ENCODE data around the gene CHRNA4.

Gene CHRNA4

DNA sequence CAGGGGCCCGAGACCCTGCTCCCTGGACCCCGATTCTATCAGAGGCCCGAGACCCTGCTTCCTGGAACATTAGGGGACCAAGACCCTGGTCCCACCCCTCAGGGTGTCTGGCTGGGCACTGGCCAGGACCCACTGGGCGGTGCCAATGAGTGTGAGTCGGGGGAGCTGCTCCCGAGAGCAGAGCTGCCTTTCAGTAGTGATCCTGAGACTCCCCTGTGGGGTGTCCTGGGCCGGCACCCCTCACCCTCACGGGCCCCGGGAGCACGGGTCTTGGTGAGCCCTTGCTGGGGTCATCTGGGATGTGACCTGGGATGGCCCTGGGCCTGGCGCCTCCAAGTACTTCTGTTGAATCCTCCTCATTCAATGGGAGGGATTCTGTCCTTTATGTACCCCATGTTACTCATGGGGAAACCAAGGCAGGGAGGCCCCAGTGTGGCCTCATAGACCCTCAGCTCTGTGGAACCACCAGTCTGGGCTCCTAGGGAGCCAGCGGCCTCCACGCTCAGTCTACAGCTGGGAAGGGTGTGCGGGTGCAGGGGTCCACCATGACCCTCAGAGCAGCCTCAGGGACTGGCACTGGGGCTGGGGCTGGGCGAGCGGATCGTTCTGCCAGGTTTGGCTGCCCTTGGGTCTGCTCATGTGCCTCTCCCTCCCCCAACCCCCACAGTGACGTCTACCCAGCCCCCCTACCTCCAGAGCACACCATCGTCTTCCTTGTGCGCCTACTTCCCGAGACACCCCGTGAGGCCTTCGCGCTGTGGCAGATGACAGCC lies 42.6 kb downstream of the CHRNA4 start:
- DNase-seq, result no peak

DNA sequence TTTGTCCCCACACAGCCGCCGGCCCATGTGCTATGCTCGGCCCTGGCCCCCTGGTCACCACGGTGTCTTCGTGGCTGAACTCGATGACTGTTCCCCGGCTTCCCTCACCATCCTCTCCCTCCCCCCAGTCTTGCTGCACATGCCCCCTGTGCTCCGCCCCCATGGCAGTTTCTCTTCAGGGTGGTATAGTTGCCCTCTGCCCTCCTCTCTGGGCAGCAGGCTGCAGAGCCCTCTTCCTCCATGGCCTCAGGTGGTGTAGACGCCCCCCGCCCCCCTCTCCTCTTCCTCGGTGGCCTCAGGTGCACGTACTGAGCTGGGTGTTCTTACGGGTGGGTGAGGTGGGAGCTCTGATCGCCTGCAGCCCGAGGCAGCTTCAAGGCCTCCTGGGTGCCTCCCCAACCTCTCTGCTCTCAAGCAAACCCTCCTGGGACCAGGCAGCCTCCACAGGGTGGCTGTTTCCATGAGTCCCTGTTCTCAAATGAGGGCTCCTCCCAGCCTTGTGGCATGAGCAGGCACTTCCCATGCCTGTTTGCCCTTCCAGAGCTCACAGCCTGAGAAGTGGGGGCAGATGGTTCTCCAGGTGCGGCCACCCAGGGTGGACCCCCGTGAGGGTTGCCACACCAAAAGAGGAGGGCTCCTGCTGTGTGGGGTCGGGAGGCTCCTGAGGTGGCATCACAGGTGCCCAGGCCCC lies 43.4 kb downstream of the CHRNA4 start:
- no peak for DNase-seq

DNA sequence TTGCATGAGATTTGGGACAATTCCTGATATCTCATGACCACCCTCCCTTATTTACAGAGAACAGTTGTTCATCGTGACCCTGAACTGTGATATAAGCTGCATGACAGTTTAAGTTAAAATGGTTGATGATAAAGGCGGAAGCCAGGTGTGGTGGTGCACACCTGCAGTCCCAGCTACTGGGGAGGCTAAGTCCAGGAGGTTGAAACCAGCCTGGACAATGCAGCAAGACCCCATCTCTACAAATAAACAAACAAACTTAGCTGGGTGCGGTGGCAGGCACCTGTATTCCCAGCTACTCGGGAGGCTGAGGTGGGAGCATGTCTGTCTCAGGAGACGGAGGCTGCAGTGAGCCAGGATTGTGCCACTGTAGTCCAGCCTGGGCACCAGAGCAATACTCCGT lies 44.1 kb downstream of the CHRNA4 start:
- no peak for DNase-seq

DNA sequence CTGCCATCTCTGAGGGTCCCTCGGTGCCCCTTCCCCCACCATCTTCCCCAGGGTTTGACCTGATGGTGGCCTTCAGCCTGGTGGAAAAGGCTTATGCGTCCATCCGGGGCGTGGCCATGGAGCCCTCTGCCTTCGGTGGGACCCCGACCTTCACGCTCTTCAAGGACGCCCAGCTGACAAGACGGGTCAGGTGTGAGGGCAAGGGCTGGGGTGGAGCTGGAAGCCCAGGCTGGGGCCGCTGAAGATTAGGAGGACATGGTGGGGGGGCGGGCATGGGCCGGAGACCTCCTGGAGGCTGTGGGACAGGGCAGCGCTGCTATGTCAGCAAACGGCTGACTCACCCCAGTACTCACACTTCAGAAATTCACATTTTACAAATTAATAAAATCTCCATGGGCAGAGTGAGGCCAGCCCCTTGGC lies 44.6 kb downstream of the CHRNA4 start:
- DNase-seq, result no peak

DNA sequence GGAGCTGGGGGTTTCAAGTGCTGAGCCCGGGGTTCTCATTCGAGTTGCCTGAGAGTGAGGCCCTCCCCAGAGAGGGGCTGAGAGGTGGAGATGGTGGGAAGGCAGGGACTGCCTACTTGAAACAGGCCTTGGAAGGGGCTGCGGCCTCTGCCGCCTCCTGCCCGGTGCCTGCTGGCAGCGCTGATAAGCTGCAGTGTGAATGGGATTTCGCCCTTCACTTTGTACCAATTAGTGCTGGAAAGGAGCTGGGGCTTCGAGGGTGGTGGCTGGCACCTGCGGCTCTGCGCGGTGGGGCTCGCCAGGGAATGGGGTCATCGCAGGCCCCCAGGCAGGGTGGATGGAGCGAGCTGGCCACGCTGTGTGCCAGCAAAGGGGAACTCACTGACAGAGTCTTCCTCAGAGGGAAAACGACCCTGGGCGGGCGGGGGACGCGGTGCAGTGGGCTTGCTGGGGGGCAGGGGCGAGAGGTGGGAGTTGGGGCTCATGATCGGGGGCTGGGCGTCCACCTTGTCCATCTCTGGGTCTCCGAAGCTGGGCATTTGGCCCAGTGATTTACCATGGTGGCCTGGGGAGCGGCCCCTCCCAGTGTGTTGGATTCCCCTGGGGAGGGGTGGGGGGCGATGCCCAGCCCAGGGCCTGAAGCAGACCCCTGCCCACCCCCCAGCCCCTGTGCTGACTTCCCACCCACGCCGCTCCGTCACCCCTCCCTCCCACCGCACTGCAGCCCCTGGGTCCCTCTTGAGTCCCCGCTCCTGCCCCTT lies 45.2 kb downstream of the CHRNA4 start:
- DNase-seq, result no peak

DNA sequence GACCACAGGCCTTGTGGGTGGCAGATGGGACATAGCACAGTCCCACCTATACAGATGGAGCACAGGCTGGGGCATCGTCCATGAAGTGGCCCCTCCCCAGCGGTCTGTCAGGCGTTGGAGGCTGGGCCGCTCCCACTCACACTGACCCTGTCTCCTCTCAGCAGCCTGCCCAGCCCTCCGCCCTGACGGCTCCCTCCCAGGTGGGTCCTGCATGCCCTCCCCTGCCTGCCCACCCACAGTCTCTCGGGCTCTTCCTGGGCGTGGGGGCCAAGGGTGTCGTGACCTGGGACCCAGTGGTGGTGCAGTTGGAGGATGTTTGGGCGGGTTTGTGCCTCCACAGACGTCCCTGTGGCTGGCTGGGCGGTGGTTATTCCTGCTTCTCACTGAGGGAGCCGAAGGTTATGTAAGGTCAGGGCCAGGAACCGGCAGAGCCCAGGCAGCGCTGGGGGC lies 45.9 kb downstream of the CHRNA4 start:
- DNase-seq, result no peak

DNA sequence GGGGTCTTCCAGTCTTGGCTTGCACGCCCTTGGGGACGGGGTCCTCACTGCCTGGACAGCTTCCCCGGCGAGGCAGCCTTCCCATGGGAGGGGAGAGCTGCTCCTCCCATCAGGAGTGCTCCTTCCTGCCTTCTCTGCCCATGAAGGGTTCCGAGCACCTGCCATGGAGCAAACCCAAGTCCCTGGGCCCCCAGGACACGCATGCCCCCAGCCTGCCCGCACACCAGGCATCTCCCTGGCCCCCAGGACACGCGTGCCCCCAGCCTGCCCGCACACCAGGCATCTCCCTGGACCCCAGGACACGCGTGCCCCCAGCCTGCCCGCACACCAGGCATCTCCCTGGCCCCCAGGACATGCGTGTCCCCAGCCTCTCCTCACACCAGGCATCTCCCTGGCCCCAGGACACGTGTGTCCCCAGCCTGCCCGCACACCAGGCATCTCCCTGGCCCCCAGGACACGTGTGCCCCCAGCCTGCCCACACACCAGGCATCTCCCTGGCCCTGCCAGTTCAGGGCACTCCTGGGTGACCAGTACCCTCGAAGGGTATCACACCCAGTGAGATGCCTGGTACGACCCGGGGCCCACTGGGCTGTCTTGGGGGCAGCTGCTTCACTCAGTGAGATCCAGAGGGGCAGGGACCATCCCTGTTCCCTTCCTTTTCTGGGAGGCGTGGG lies 46.4 kb downstream of the CHRNA4 start:
- DNase-seq, result no peak

DNA sequence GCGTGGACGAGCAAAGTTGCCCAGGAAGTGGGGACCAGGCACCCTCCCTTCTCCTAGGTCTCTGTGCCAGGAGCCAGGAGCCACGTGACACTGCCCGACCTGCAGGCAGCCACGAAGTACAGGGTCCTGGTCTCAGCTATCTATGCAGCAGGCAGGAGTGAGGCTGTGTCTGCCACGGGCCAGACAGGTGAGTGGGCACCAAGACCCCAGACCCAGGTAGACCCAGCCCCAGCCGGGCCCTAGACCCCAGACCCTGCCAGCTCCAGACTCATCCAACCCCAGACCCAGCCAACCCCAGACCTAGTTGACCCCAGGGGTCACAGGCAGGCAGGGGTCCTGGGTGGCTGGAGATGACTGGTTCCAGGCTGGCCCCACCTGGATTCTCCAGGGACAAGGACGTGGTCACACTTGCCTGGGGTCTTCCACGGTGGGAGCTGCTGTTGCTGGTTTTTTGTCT lies 47.1 kb downstream of the CHRNA4 start:
- no peak for DNase-seq

DNA sequence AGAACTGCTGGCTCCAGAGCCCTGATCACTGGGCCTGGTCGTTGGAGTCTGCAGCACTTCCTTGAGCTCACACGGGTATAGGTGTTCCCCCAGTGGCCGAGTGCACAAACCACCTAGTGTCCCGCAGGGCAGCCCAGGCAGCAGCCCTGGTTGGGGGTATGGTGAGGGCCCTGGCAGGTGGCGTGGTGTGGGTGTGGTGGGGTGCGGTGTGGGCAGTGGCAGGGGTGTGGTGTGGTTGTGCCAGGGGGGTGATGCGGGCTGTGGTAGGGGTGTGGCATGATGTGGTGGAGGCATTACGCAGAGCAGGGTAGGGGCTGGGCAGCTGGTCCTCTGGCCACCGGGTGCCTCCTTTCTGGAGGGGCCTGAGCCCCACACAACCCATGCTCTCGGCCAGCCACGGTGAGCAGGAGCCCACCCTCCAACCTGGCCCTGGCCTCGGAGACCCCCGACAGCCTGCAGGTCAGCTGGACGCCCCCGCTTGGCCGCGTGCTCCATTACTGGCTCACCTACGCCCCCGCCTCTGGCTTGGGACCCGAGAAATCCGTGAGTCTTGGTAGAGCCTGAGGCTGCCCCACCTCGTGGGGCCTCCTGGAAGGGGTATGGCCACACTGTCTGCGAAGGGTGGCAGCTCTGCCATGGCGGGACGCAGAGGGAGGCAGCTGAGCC lies 47.7 kb downstream of the CHRNA4 start:
- no peak for DNase-seq

DNA sequence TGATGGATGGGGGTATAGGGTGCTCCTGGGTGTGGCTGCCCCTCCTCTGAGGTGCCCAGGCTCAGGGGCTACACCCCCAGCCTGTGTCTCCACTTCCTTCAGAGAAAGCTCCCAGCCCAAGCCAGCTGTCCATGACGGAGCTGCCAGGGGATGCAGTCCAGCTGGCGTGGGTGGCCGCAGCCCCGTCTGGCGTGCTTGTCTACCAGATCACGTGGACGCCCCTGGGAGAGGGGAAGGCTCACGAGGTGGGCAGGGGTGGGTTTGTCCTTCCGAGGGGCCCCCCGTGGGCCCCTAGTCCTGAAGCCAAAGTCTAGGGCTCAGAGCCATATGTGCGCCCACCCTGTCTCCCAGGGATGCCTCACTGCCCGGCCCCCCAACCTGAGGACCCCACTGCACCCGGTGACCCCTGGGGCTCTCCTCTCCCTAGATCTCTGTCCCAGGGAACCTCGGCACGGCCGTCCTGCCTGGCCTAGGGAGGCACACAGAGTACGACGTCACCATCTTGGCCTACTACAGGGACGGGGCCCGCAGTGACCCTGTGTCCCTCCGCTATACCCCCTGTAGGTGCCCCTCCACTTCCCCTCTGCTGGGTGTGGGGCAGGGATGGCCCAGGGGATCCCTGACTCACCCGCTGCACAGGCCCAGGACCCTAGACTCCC lies 48.3 kb downstream of the CHRNA4 start:
- no peak for DNase-seq

DNA sequence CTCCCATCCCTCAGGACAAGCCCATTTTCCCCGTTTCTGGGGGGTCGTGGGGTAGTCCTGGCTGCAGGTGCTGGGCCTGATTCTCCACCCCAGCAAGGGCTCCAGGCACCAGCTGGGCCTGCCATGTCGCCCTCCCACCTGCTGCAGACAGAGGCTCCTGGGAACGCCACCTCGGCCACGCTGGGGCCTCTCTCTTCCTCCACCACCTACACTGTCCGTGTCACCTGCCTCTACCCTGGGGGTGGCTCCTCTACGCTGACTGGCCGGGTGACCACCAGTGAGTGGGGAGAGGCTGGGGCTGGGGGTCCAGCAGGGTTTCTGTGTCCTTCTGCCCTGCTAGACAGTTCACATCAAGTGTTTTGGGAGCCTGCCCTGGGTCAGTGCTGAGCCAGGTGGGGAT lies 48.9 kb downstream of the CHRNA4 start:
- no peak for DNase-seq

DNA sequence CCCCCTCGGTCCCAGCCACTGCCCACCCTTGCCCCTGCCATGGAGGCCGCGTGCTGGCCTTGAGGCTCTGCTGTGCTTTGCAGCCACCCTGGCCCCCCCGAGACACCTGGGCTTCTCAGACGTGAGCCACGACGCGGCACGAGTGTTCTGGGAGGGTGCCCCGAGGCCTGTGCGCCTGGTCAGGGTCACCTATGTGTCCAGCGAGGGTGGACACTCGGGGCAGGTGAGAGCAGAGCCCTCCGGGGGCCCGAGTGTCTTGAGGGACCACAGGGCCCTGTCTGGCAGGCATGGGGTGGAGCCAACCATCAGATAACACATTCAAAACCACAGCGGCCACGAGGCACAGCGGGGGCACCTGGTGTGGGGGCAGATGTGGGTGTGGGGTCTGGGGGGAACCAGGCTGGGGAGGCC lies 49.3 kb downstream of the CHRNA4 start:
- DNase-seq, result no peak

DNA sequence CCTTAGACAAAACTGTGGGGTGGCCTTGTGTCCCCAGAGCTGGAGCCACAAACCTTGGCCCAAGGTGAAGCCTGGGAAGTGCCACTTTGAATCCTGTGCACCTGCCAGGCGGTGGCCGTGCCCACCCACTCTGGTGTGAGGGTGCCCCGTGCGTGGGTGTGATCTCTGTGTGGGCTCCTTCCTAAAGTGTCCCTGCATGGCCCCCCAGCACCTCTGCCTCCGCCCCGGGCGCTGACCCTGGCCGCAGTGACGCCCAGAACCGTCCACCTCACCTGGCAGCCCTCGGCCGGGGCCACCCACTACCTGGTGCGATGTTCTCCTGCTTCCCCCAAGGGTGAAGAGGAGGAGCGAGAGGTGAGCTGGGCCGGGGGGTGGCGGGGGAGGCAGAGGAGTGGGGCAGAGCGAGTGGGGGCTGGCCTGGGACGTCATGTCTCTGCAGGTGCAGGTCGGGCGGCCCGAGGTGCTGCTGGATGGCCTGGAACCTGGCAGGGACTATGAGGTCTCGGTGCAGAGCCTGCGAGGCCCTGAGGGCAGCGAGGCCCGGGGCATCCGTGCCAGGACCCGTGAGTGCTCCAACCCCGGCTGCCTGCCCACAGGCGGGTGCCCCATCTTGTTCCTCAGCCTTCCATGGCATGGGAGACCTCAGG lies 49.8 kb downstream of the CHRNA4 start:
- no peak for DNase-seq

DNA sequence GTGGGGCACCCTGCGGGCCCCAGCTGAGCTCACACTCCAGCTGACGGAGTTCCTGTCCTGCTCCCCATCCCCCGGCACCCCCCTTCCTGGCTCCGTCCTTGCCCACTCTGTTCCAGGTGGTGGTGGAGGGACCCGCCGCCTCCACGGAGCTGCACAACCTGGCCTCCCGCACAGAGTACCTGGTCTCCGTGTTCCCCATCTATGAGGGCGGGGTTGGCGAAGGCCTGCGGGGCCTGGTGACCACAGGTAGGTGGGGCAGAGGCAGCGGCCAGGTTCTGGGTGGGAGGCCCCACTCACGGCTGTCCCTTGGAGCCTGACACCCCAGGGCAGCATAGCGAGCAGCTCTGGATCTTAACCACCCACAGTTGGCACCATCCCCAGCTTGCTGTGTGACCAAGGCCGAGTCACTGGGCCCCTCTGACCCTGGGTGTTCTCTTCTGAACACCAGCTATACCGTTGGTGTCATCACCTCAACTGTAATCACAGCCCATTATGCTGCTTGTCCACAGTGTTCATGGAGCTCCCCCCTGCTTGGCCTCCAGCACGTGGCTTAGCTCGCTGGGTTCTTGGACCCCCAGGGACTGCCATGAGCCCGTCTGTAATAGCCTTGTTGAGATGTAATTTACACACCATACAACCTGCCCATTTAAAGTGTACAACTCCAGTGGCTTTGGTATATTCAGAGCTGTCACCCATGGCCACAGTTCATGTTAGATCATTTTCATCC lies 50.7 kb downstream of the CHRNA4 start:
- DNase-seq, result no peak

DNA sequence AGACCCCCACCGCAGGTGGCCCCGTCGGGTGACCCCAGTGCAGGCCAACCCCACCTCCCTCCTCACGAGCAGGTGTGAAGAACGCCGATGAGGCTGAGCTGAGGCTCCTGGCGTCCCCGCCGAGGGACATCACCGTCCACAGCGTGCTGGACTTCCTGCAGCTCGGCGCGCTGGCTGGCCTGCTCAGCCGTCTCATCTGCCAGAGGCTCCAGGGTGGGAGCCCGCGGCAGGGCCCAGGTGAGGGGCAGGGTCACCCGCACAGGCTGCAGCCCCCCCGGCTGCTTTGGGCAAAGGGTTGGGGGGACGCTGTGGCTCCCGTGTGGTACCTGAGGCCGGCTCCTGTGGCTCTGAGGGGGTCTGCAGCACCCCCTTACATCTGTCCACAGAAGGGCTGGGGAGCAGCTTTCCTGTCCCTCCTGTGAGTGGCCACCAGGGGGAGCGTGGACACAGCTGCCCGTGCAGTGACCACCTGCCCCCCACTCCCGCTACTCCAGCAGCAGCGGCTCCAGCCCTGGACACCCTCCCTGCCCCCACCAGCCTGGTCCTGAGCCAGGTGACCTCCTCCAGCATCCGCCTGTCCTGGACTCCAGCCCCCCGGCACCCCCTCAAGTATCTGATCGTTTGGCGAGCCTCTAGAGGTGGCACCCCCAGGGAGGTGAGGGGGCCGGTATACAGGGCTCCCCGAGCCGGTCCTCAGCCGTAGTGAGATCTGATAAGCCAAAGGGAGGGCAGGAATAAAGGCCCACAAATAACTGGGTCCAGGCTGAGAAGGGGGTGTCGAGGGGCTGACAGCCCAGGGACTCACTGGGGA lies 51.7 kb downstream of the CHRNA4 start:
- DNase-seq, result peak; percentile 36

DNA sequence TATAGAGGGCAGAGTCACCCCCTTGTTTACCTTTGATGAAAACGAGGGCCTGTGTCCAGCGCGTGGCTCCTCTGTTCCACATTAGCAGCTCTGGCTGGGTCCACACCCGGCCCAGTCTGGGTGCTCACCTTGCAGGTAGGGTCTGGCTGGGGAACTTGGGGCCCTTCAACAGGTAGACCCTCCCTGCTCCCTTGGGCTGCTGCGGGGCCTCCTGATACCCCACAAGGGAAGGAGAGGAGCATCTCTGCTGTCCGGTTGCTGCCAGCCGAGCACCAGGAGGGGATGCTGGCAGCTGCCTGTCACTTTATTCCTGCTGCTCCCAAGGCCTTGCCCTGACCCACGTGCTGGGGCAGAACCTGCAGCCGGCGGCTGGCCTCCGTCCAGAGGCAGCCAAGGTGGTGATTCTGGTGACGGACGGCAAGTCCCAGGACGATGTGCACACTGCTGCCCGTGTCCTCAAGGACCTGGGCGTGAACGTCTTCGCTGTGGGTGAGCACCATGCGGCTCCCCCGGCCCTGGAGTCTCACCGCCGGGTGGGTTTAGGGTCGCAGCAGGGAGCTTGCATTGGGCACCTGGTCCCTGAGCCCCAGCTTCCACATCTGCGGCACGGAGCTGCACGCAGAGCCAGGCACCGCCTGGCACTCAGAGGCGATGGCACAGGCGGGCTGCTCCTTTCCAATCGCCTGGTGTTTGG lies 52.8 kb downstream of the CHRNA4 start:
- DNase-seq, result no peak

DNA sequence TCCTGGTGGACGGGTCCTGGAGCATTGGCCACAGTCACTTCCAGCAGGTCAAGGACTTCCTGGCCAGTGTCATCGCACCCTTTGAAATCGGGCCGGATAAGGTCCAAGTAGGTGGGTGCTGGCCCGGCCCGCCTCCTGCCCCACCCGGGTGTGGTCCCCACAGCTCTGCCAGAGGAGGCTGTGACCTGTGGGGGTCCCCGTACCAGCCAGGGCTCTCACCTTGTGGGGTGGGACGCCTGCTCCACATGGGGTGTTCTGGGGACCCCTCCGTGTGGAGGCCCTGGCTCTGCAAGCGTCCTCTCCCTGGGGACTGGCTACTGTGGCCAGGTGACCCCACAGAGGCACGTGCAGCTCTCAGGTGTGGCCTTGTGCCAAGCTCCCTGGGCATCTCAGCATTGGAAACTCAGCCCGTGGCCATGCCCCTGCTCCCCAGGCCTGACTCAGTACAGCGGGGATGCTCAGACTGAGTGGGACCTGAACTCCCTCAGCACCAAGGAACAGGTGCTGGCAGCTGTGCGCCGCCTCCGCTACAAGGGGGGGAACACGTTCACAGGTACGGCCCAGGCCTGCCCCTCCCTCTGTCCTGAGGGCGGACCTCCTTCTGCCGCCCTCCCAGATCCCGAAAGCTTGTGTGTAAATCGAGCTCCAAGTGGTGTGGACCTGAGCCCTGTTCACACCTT lies 53.5 kb downstream of the CHRNA4 start:
- no peak for DNase-seq
